ENCODE results near the gene TNS1. TPM values are rescaled to one million over a fixed set of nuclear protein-coding genes. Genes with fewer than 3 reads are reported as not detected.

TNS1 gene
- polyA plus RNA-seq, 4 donors: 57.5 to 82.9 (median 63.6) TPM

DNA sequence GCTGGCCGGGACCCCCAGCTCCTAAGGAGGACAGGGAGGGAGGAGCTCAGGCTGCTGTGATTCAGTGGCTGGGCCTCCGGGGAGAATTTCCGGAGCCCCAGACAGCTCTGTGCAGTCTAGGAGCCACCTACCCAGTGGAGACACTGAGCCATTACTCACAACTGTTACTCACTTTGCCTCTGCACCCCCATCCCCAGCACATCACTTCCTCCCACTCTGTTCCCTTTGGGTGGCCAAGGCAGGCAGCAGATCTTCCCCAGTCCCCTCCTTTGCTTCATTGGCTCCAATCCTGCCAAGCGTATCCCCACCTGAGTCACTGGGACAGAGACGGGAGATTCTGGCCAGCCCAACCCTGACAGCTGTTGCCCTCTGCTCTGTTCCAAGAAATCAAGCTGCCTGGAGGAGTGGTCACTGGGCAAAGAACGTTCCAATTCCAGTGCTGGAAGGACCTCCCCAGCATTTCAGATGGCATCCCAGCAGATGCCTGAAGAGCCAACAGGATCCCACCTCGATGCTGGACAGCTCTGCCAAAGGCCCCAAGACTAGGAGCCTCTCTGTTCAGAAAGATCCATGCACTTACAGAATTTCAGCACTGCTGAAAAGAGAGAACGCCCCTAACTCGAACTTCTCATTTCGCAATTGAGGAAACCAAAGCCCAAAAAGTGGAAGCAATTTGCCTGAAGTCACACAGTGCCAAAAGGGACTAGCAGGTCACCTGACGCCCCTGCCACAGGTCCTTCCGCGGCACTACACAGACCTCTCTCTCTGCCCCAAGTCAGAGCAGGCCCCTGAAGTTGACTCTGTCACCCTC lies 68.3 kb downstream of the TNS1 start:
- no peak for DNase-seq (ENCODE audit: low read depth in 4 of 4, low spot score in 3 of 4)

DNA sequence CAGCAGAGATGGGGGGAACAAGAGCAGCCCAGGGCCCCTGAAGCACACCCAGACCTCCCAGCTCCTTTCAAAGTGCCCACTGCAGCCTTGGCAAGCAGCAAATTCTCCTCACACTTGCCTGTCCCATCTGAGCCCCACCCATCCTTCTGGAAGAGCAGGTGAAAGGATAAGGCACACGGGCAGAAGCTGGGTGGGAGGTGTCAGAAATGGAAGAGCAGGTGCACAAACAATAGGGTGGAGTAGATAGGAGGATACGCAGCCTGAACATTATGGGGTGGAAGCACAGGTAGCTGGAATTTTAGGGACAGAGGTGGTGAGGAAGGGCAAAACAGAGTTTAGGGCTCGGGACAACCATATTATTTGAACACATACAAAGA lies 69.2 kb downstream of the TNS1 start:
- no peak for DNase-seq (ENCODE audit: low read depth in 4 of 4, low spot score in 3 of 4)

DNA sequence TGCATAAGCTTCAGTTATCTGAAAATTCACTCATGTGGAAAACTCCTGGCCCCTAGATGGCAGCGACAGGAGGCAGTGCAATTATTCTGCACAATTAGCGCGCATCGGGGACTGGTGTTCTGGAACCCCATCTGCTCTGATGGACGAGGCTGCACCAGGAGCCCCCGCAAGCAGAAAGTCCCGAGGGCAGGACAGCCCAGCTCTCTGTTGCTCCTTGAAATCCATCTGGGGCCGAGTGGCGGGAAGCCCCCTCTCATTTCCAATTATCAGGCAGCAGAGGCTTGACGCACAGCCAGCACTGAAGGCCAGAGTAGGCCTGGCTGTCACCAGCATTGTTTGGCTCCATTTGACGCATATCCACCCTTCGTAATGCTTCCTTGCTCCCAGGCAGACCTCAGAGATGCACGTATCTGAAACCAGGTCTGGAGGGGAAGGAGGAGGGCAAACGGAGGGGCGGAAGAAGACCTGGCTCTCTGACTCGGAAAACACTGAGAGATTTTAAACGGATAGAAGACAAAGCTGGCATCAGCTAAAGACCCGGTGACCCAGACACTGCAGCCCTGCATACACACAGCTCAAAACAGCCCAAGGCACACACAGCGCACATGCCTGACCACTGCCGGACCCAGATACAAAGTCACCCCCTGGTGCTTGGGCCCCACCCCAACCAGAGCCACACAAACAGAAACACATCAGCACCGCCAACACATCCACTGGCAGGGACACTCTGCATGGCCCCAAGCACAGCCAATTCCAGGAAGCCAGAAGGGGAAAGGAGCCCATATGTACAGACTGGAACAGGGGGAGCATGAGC lies 69.8 kb downstream of the TNS1 start:
- no peak for DNase-seq (ENCODE audit: low read depth in 4 of 4, low spot score in 3 of 4)

DNA sequence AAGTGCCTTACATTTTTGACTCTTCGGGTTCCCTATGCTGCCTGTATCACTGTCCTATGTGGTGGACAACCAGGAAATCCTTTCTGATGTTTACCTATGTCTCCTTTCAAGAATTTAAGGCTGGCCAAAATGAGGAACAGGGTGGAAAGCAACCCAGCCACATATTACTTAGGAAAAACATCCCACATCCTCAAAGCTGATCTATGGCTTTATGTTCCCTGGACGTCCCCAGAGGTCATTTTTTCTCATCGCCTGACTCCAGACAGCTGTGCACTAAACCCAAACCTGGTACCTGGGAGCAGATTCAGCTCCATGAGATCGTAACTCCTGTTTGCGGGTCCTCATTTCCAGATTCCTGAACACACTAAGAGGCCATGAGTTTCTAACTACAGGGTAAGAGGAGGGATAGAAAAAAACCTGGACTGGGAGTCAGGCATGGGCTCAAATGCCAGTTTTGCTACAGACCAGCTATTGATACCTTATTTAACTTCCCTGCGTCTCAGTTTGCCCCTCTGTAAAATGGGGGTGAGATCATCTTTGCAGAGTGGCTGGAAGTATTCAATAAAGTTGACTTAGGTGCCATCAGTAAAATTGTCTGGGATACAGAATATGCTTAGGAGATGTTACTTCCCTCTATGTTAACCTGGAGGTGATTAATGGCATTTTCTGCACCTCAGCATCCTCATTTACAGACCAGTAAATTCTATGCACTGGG lies 70.8 kb downstream of the TNS1 start:
- no peak for DNase-seq (ENCODE audit: low read depth in 4 of 4, low spot score in 3 of 4)

DNA sequence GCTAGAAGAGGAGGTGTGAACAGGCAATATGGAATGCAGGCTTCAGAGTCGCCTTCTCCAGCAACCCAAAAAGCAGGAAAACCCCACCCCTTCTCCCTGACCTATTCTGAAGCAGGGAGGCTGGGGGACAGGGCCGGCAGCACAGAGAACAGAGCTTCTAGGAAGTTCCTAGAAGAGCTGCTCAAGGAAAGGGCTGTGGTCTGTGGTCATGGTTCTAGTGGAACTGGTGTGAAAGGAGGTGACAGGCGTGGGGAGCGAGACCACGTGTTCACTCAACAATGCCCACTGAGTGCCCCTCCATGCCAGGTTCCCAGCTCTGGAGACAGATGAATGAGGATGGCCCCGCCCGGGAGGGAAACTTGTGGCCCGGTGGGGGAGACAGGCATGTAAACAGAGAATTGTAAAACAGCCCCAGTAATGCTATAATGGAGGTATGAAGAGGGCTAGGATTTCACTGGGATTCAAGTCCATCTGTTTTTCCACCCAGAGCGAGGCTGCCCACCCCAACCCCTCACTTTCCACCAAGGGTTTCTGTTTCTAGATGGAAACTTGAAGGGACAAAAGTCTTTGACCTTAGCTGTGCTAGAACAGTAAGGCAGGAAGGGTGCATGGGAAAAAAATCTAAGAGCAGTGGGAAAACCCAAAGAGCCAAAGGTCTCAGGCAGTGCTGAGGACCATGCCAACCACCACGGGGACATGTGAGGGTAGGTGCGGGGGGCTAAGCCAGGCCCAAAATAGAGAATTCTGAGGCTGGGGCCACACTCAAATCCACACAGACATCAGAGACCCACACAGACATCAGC lies 71.8 kb downstream of the TNS1 start:
- DNase-seq (ENCODE audit: low read depth in 4 of 4, low spot score in 3 of 4): no peak

DNA sequence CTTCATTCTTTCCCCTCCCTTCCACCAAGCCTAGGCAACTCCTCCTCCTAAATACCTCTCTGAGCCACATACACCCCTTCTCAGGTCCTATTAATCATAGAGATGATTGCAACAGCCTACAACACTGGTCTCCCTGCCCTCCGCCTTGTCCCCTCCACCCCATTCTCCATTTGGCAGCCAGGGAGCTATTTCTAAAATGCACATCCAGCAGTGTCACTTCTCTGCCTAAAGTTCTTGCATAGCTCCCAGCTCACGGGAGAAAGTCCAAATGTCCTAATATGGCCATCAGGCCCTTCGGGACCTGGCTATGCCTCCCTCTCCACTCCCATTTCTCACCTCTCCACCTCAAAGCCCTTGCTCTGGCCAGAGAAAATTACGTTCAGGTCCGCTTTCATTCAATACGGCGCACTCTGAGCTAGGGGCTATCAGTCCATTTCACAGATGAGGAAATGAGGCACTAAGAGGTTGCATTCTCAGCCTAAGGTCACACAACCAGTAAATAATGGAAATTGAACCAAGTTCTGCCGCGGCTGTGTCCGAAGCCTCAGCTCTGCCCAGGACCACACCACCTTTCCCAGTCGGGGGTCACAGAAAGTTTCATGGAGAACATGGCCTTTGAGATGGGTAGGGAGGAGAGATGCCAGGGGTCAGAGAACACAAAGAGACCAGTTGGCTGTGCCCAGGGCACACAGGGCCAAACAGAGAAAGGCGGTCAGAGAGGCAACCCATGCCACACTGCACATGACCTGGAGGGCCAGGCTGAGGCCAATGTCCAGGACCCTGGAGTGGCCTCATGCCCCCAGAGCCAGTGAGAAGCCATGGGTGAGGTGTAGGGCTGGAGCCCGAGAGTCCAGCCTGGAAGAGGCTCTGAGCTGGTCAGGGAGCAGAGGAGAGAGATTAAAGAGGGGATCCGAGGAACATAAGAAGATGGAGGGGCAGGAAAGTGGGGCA lies 72.8 kb downstream of the TNS1 start:
- DNase-seq (ENCODE audit: low read depth in 4 of 4, low spot score in 3 of 4): no peak

DNA sequence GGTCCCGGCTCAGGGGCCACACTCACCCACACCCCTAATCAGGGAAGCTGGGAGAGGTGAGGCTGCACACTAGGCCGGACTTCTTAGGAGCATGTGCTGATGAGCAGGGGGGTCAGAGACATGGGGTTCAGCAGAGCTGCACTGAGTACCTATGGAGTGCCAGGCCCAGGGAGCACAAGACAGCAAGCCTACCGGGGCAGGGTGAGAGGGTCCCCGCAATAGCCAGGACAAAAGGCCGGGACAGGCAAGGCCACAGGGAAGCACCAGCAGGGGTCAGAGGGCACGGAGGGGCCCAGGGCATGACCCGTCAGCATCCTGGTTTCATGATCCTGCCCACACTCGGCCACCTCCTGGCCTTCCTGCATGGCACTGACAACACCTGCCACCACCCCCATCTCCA lies 73.5 kb downstream of the TNS1 start:
- DNase-seq (ENCODE audit: low read depth in 4 of 4, low spot score in 3 of 4): no peak

DNA sequence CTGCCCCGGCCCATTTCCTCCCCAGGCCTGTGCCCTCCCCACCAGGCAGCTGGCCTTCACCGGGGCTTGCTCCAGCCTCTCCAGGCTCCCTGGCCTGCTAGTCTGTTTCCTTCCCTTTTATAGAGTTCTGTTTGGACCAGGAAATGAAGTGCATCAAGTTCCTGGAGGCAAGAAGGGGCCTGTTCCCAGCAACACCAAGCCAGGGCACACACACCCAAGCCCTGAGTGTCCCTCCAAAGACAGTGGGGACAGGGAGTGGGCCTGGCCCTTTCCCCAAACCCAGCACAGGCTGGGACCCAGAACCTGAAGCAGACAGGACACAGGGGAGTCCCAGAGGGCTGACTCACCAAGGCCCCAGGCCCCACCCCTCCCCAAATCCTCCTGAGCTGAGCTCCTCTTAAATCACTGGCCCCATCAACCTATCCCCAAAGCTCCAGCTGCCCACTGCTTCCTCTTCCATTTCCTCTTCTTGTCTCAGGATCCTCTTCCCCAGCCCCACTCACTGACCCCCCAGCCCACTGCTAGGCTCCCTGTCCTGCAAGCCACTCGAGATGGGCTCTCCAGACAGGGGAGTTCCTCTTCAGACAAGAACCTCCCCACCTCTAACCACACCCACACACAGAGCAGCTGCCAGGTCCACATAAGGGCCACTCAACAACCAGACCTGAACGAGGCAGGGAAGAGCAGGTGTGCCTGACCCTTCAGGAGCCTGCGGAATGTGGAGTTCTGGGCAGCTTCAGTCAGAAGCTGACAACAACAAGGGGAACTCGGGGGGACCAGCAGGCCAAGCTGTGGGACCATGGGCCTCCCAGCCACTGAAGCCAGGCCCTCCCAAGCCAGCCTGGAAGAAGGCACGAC lies 74.2 kb downstream of the TNS1 start:
- no peak for DNase-seq (ENCODE audit: low read depth in 4 of 4, low spot score in 3 of 4)

DNA sequence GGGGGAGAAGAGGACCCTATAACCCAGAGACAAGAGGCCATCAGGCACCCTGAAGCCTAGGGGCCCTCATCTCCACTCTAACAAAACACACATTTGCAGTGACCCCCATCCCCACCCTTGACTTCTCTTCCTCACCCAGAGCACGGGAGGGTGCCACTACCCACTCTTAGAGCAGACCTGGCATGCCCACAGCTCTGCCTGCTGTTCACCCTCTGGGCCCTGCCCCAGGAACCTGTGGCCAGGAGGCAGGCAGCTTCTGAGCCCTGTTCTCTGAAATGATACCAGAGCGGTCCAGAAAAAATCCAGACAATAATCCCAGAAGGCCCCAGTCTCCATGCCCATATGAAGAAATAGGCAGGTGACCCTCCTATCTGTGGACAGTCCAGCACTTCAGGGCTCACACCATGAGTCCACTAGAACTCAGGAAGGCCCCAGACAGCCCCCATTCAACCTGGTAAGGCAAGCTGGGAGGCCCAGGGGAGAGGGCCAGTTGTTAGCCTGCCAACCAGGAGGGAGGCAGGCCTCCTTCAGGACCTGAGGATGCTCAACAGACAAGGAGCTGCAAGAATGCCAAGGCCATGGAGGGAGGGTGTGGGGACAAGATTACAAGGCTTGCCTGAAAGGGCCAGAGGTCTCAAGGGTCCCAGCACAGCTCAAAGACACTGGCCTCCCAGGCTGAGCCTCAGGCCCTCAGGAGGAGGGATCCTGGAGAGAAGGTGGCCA lies 75.0 kb downstream of the TNS1 start:
- no peak for DNase-seq (ENCODE audit: low read depth in 4 of 4, low spot score in 3 of 4)

DNA sequence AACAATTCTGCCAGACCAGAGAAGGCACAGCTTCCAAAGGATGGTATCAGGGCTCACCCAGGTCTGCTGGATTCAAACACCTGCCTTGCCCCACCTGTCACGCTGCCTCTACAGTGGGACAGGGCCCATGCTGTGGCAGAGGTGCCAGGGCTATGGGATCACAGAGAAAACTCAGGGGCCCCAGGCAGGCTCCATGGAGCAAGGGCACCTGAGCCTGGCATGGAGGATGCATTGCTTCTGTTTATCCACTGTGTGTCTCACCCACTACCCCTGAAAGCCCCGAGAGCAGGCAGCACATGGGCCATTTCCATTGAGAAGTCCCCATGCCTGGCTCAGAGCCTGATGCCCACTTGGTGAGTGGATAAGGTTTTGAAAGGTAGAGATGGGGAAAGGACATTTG lies 76.0 kb downstream of the TNS1 start:
- DNase-seq (ENCODE audit: low read depth in 4 of 4, low spot score in 3 of 4): no peak

DNA sequence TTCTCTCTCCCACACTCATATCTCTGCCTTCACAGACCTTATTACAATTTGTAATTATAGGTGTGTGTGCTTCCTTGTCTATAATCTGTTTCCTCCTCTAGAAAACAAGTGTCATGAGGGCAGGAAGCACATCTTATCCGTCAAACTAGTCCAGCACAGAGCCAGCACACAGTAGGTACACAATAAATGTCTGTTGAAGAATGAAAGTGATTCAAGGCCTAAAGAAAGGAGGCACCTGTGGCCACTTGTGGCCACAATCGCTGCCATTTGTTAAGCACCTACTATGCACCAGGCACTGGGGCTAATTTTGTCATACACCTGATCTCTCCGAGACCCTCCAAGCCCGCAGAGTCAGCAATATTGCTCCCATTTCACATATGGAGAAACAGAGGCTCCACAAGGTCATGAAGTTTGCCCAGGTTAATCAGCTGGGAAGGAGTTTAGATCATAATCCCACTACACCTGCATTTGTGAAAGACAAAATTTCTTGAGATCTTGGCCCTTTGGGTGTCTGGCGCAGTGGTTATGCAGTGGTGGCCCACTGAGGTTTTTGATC lies 78.4 kb downstream of the TNS1 start:
- DNase-seq (ENCODE audit: low read depth in 4 of 4, low spot score in 3 of 4): no peak

DNA sequence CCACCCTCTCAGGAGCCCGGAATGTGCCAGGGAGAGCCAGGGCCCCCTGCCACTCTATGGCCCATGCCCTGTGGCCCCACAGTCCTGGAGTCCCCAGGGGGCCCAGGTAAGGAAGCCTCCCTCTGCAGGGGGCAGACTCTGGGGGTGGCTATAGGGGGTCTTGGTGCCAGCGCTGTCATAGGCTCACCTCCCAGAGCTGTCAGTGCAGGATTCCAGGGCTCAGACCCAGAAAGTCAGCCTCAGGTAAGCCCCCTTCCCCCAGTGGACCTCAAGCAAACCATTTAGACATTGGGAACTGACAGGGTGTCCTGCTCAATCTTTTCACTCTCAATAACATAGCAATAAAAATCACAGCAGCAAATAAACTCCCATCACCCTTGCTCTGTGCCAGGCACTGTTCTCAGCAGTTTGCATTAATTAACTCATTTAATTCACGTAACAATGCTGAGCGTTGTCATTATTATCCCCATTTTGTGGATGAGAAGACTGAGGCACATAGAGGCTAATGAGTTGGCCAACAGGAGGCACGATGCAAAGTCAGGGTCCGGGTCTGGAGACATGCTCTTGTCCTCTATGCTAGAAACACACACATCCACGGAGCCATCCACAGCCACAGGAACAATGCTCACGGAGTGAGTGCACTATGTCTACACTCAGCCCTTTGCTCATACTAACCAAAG lies 79.6 kb downstream of the TNS1 start:
- DNase-seq (ENCODE audit: low read depth in 4 of 4, low spot score in 3 of 4): no peak

DNA sequence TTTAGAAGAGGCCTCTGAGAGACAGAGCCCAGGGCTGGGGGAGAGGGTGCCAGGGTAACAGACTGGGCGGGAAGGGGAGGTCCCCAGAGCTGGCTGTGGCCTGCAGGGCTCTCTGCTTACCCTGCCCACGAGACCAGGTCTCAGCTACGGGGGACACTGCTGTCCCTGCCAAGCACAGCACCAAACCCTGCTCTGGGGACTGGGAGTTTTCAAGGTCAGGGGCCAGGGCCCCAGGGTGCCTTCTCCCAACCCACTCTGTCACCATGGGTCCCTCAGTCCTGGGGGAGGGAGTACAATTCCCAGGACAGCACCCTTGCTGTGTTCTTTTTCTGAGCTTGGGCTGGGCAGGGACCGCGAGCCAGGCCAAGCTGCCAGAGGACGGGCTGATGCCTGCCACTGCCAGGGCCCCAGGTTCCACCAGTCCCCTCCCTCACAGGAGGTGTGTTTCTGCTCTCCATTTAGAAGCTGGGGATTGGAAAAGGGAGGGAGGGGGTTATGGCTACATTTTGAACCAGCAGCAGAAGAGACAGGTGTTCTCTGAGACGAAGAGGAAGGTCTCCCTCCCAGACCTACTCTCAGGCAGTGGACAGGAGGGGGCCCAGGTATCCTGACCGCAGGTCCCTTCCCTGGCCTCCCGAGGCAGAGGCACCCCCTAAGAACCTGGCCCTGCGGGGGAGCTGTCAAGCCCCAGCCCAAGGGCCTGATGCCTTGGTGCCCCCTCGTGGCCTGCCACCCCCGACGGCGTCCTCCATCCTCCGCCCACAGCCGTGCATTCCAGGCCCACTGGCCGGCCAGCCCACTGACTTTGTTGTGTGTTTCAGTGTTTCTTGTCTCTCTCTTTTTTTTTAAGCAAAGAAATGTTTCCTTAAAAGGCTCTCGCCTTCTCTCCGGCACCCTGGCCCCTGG lies 80.4 kb downstream of the TNS1 start:
- no peak for DNase-seq (ENCODE audit: low read depth in 4 of 4, low spot score in 3 of 4)

DNA sequence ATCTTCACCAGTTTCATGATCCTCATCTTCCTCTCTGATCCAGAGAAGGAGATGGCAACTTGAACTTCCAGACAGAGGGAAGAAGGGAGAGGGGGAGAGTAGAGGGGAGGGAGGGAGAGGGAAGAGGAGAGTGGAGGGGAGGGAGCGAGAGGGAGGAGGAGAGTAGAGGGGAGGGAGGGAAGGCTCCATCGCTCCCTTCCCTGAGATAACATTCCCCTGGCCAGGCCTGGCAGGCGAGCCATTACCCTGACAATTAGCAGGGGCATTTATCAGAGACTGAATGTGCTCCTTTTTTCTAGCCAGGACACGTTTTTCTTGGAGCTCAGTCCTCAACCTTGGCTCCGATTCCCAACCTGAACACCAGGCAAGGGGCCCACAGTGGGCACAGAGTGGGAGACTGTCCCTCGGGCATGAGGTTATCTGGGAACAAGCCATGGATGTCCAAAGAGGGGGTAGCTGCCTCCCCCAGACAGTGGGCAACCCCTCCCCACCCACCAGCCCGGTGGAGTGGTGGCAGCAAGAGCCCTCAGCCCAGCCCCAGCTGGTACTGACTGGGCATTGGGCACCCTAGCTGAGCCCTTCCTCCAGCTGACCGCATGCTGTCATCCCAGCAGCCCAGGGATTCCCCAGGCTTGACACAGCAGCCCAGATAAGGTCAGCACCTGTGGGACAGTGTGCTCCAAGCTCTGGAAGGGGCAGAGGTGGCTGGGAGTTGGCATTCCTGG lies 81.8 kb downstream of the TNS1 start:
- no peak for DNase-seq (ENCODE audit: low read depth in 4 of 4, low spot score in 3 of 4)

DNA sequence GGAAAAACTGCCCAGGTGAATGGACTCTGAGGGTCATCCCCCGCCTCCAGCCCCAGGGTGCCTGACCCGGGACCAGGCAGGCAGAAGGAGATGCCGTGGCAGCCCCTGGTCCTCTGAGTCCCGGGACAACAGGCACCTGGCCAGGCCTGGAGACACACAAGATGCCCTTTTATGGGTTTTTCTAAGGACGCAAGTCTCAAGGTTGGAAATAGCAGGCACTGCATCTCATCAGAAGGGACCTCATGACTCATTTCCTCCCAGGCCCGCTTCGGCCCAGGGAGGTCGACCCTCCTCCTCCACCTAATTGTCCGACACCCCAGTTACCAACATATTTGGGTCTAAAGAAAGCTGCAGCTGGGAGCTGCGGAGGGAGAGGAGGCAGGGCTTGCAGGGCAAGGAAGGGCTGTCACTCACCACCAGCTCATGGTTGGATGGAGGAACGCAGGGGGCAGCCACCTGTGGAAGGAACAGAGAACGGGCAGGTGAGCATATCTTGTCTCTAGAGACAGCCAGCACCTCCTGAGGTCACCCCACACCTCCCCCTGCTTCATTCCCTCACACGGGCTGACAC lies 82.9 kb downstream of the TNS1 start:
- no peak for DNase-seq (ENCODE audit: low read depth in 4 of 4, low spot score in 3 of 4)
